Measurements from ENCODE around the gene PNRC1.
"Not testable (repeated sequence)": the region's sequence is repeated elsewhere in the genome, so short reads cannot be mapped to it uniquely, and the experiment has no call there.

Gene PNRC1

DNA sequence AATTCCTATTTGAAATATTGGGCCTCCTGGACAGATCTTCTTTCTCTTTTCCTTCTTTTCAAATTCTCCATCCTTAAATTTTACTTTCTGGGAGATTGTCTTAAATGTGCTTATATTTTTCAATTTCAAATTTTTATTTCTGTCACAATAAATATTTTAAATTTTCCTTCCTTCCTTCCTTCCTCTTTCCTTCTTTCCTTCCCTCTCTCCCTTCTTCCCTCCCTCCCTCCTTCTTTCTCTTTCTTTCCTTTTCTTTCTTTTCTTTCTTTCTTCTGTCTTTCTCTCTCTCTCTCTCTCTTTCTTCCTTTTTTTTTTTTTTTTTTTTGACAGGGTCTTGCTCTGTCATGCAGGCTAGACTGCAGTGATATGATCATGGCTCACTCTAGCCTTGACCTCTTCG lies 16.7 kb upstream of the PNRC1 start:
- no peak for DNase-seq

- DNase-seq: not testable (repeated sequence)
Observed at GRCh38 chr6:89064931-89065330, 15.6 kb upstream of the PNRC1 start.

DNA sequence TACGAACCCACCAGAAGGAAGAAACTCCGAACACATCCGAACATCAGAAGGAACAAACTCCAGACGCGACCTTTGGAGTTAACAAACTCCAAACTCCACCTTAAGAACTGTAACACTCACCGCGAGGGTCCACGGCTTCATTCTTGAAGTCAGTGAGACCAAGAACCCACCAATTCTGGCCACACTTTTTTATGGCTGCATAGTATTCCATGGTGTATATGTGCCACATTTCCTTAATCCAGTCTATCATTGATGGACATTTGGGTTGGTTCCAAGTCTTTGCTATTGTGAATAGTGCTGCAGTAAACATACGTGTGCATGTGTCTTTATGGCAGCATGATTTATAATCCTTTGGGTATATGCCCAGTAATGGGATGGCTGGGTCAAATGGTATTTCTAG lies 14.4 kb upstream of the PNRC1 start:
- DNase-seq: not testable (repeated sequence)

DNA sequence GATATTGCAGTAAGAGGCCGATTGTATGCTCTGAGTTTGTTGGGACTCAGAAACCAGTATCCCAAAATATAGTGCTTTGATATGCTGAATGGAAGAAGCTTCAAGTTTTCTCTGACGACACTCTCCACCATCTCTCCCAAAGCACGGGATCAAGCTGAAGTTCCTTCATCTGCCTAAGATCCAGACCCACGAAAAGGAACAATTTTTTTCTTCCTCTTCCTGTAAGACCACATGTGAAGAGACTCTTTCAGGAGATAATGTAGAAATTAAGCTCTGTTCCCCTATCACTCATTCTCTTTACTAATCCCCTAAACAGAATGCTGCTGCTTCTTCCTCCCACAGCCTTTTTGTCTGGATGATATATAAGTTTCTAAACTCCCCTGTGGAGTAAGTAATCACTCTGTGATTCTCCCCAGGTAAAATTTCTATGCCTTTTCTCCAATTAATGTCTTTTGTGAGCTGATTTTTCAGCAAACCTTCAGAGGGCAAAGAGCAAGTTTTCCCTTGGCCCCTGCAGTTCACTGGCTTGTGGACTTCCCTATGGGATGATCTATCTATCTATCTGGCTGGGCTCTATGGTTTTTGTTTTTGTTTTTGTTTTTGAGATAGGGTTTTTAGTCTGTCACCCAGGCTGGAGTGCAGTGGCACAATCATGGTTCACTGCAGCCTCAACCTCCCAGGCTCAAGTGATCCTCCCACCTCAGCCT lies 13.5 kb upstream of the PNRC1 start:
- DNase-seq: no peak

DNA sequence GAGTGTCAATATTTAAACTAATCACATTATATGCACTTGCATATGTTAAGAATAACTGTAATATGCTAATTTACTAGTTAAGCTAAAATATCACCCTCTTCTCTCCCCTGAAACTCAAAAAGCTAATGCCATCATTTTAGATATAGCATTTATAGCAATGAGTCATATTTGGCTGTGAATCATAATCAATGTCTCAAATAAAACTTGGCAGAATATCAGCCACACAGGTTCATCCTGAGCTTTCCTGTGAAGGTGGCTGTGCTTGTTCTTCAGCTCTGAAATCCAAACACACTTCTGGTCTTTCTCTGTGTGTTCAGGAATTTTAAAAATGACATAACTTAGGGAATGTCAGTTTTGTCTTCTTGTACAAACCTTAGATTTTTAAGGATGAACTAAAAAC lies 12.8 kb upstream of the PNRC1 start:
- DNase-seq: no peak

GRCh38 chr6:89068695-89069094 lies 11.9 kb upstream of the PNRC1 start:
- DNase-seq: no peak

GRCh38 chr6:89069536-89070163 lies 10.9 kb upstream of the PNRC1 start:
- no peak for DNase-seq

DNA sequence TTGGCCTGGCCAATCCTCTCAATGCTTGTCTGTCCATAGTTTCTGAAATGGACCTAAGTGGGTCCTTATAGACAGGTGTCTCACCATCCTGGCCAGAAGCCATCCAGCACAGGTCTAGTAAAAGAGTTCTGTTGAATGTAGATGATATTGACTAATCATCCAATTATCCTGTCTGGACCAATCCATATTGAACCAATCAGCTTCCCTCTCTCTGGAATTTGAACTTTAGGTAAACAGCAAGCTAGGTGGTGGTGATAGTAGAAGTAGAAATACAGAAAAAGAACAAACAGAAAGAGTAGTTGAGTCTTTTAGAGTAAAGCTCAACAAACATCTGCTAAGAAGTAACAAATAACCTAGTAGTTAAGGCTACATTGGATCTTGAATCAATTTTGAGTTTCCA lies 9.5 kb upstream of the PNRC1 start:
- DNase-seq: no peak

DNA sequence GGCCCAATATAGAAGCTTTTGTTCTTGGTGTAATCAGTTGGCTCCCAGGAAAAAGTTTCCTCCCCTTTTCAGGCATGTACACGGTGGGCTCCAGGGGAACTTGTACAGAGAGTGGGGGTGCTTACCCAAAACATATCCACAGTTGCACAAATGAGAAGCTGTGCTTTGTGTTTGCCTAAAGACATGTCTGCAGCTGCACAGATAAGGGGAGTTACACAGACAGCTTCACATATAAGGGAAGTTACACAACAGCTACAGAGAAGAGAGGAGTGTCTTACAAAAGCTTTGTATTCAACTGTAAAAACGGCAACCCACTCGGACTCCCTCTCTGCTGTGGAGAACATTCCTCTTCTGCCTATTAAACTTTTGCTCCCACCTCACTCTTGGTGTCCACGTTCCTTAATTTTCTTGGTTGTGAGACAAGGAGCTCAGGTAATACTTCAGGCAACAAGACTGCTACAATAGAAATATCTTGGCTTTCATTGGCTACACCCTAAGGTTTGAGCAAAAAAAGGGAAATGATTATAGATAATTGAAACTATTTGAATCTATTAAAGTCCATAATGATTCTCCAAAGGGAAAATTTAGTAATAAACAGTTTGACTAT lies 7.4 kb upstream of the PNRC1 start:
- DNase-seq: no peak

DNA sequence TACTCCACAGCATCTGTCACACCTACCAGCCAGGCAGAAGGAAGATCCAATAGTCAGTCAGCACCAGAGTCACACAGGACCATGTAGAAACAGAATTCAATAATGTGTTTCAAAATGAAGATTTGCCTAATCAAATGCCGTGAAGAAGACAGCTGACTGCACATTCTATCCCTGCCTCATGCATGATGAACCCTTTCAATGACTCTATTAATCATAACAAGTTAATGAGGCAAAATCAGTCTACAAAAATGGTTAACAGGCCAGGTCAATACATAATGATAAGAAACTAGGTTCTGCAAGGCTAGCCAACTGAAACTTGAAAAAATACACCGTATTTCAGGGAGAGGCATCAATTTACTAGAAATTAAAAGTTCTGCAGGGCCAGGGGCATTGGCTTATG lies 6.7 kb upstream of the PNRC1 start:
- no peak for DNase-seq

- peak; percentile 63 for DNase-seq
Observed at GRCh38 chr6:89079511-89080234, 878 bp upstream of the PNRC1 start.

DNA sequence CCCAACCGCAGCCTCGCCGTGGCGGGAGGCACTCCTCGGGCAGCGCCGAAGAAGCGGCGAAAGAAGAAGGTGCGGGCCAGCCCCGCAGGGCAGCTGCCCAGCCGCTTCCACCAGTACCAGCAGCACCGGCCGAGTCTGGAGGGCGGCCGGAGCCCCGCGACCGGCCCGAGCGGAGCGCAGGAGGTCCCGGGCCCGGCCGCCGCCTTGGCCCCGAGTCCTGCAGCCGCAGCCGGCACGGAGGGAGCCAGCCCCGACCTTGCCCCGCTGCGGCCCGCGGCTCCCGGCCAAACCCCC lies 525 bp downstream of the PNRC1 start:
- no peak for DNase-seq

DNA sequence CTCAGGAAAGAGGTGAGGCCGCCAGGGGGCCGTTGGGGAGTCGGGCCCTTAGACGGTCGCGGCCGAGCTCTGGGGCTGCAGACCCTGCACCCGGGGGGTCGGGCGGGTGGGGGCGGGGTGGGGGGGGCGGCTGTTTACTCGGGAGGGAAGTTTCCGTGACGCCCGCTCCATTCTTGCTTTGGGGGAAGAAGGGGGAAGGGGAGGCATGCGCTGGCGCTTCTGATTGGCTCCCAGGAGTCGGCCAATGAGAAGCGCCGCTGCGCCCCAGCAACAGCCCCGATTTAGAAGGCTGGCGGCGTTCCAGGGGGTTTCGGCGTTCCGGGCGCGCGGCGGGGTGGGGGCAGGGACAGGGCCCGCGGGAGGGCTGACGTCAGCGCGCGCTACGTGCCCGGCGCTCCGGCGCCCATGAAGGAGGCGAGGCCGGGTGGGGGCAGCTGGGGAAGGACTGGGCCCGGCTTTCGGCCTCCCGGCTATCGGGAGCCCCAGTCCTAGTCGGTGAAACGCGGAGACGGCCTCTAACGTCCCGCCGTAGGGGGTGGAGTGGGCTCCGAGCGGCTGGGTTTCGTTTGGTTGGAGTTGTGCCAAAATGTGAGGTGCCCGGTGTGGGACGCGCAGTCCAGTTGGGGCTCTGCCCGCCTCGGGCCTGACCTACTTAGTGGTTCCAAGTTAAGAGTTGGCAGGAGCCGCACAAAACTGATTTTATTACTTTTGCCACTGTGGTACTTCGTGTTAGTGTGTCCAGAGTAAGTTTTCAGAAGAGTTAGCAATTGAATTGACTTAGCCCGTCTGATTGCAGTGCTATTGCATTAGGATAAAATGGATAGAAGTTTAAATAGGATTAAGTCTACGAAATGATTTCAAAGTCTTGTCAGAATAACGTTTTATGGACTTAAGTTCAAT lies 1.1 kb downstream of the PNRC1 start:
- peak; percentile 99 for DNase-seq

- no peak for DNase-seq
Observed at GRCh38 chr6:89082486-89082891, 1.9 kb downstream of the PNRC1 start.

- DNase-seq: no peak
Observed at GRCh38 chr6:89084542-89084941, 4.0 kb downstream of the PNRC1 start.

GRCh38 chr6:89084954-89085353 lies 4.4 kb downstream of the PNRC1 start:
- no peak for DNase-seq

DNA sequence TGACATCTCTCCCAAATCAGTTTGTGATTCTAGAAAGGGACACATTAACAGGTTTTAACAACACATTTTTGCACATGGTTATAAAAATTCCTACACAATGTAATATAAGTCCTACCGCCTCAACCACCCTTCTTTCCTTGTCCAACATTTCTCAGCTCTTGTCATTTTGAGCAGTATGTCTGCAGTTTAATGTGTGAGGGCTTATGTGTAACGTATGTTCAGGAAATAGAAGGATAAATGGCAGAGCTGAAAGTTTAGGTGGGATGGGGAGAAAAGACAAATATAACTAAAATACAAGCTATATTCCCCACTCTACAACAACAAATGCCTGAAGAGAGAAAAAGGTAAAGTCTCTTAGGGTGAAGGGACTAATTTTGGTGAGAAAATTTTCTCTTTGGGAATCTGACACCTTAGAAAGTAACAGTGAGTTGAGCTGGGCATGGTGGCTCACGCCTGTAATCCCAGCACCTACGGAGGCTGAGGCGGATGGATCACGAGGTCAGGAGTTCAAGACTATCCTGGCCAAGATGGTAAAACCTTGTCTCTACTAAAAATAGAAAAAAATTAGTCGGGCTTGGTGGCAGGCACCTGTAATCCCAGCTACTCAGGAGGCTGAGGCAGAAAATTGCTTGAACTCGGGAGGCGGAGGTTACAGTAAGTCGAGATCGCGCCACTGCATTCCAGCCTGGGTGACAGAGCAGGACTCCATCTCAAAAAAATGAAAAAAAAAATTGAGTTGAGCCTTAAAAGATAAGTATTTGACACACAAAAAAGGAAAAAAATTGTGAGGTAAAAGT lies 5.1 kb downstream of the PNRC1 start:
- DNase-seq: no peak

DNA sequence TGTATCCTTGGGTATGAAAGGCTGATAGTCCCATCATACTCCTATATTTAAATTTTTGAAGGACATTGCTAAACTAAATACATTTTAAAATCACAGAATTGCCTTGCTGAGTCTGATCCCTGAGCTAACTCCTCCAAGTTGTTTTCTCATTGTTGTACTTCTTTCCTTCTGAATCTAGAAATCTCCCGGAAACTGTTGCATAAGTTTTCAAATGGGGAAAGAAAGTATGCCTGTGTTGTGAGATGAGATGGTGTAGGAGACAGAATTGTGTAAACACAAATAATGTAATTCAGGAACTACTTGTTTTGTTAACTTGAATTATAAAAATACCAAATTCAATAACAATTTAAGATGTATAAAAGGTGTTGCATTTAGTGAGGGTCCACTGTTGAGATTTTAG lies 7.3 kb downstream of the PNRC1 start:
- DNase-seq: no peak

GRCh38 chr6:89098461-89098860 lies 17.9 kb downstream of the PNRC1 start:
- DNase-seq: no peak

- DNase-seq: no peak
Observed at GRCh38 chr6:89100114-89100513, 19.6 kb downstream of the PNRC1 start.

- no peak for DNase-seq
Observed at GRCh38 chr6:89110284-89110683, 29.7 kb downstream of the PNRC1 start.

DNA sequence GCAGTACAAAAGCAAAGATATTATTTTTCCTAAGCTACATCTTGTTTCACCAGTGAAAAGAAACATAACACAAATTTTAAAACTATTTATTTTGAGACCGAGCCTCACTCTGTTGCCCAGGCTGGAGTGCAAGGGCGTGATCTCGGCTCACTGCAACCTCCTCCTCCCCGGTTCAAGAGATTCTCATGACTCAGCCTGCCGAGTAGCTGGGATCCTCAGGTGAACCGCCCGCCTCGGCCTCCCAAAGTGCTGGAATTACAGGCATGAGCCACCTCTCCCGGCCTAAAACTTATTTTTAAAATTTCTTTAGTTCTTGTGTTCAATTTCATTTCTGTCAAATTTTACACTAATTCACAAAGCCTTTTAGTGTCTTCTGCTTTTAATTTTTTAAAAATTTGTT lies 31.4 kb downstream of the PNRC1 start:
- DNase-seq: no peak
